GM21825 (cell line): ENCODE measurements around the gene MROH2A.

Source experiments
- ATAC-seq: cut with Tn5 transposase; IDR thresholded peaks from one replicate; pipeline ENCODE4 v1.9.1; 2021; ENCODE audit warnings: mild to moderate bottlenecking, moderate library complexity; ENCODE audit not compliant: unreplicated experiment

The MROH2A gene

DNA sequence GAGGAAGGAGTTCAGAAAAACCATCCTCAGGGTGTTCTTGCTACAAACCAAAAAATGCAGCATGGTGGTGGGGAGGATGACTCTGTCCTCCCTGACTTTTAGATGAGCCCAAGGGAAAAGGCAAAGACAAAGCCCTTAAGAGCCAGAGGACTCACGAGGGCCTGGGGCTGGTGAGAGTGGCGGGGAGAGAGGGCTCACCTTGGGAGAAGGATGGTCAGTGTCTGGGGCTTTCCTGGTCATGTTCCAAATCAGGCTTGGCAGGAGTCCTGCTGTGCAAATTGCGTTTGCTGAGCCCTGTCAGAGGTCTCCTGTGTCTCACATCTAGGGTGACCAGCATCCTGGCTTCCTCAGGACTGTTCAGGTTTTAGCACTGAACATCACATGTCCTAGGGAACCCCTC lies 13.4 kb upstream of the MROH2A start:
- no peak for ATAC-seq

DNA sequence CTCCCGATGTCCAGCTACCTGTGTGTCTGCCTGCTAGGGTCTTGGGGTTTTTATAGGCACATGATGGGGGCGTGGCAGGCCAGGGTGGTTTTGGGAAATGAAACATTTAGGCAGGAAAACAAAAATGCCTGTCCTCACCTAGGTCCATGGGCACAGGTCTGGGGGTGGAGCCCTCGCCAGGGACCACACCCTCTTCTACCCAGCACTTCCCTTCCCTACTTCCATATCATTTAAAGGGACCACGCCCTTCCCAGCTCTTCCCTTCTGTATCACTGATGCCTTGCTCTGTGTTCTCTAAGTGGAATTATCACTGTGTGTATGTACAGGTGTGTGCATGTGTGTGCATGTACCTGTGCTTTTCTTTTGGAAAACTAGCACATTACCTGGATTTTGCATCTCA lies 11.7 kb upstream of the MROH2A start:
- no peak for ATAC-seq

DNA sequence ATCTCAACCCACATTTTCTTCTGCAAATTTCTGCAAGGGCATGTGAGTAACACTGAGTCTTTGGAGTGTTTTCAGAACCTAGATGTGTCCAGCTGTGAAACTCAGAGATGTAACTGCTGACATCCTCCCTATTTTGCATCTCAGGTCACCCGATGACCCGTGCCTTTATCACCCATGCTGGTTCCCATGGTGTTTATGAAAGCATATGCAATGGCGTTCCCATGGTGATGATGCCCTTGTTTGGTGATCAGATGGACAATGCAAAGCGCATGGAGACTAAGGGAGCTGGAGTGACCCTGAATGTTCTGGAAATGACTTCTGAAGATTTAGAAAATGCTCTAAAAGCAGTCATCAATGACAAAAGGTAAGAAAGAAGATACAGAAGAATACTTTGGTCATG lies 10.1 kb upstream of the MROH2A start:
- no peak for ATAC-seq

DNA sequence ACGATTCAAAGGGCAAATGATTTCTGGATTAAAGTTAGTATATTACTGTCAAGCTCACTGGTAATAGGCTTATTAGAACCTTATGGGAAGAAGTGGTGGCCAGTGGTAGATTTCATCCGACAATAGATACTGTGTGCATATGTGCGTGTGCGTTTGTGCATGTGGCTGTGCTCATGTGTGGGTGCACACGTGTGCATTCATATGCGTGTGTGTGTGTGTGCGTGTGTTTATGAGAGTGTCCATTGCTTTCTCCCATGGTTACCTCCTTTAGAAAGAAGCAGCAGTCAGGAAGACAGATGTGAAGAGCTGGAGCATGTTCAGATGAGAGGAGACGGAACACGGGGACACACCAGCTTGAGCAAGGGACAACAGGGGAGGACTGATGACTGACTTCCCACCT lies 8.9 kb upstream of the MROH2A start:
- no peak for ATAC-seq

DNA sequence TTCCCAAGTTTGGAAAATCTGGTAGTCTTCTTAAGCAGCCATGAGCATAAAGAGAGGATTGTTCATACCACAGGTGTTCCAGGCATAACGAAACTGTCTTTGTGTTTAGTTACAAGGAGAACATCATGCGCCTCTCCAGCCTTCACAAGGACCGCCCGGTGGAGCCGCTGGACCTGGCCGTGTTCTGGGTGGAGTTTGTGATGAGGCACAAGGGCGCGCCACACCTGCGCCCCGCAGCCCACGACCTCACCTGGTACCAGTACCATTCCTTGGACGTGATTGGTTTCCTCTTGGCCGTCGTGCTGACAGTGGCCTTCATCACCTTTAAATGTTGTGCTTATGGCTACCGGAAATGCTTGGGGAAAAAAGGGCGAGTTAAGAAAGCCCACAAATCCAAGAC lies 6.0 kb upstream of the MROH2A start:
- ATAC-seq, result no peak

DNA sequence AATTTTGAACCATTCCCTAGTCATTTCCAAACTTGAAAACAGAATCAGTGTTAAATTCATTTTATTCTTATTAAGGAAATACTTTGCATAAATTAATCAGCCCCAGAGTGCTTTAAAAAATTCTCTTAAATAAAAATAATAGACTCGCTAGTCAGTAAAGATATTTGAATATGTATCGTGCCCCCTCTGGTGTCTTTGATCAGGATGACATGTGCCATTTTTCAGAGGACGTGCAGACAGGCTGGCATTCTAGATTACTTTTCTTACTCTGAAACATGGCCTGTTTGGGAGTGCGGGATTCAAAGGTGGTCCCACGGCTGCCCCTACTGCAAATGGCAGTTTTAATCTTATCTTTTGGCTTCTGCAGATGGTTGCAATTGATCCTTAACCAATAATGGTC lies 5.5 kb upstream of the MROH2A start:
- ATAC-seq, result no peak

DNA sequence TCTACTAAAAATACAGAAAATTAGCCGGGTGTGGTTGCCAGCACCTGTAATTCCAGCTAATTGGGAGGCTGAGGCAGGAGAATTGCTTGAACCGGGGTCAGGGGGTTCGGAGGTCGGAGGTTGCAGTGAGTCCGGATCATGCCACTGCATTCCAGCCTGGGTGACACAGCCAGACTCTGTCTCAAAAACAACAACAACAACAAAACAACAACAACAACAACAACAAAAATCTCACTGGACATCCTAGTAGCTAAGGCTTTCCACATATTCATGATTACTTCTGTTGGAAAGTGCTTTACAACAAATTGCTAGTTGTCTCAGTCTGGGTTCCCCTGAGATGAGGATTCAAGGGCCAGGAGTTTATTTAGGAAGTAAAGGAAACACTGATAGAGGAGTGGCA lies 4.3 kb upstream of the MROH2A start:
- ATAC-seq, result no peak

DNA sequence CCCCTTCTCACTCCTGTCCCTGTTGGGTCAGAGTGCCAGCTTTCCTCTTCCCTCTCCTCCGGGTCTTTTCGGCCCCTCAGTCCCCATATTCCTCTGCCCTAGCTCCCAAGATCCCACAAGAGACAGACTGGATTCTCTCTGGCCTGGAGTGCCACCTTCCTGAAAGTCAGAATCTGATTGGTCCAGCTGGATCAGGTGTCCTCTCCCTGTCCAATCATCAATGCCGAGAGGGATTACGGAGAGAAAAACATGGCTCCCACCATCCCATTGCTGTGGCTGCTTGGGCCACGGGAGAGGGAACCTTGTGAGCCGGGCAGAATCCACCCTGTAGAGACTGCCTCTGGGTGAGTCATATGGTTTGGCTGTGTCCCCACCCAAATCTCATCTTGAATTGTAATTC lies 2.7 kb upstream of the MROH2A start:
- no peak for ATAC-seq

DNA sequence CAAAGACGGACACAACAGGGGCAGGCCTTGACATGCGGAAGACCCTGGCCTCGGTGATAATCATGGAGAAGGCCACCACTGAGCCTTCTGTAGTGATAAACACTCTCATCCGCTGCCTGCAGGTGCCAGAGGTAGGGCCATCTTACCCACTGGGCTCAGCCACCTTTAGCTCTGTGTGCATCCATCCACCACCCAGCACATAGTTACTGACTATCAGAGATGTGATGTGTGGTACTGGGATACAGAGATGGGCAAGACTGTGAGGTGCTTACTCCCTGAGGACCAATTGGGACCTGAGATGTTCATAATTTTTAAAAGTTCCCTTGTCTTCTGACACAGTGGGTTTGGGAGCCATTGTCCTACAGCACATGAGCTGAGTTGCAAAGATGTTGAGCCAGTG lies 1.6 kb downstream of the MROH2A start:
- ATAC-seq, result no peak

DNA sequence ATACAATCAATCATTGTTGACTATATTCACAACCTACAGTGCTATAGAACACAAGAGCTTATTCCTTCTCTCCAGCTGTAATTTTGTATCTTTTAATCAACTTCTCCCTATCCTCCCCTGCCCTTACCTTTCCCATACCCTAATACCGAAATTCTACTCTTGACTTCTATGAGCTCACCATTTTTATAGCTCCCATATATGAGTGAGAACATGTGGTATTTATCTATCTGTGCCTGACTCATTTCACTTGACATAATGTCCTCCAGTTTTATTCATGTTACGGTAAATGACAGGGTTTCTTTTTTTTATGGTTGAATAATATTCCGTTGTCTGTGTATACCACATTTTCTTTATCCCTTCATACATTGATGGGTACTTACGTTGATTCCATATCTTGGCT lies 2.6 kb downstream of the MROH2A start:
- no peak for ATAC-seq

DNA sequence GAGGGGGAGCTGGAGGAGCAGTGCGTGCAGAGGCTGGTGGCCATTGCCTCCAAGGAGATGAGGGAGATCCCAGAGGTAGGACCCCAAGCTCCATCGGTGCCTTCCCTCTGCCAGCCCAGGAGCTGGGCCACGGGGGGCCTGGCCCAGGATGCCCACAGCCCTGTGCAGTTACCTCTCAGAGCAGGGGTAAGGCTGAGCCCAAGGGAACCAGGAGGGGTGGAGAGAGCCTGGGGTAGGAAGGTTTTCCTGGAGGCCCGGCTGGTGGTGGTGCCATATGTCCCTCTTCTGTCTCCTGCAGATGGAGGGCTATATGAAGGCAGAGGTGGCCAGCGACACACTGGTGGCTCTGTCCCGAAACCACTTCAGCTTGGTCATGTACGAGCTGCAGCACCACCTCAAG lies 11.4 kb downstream of the MROH2A start:
- ATAC-seq, result no peak

DNA sequence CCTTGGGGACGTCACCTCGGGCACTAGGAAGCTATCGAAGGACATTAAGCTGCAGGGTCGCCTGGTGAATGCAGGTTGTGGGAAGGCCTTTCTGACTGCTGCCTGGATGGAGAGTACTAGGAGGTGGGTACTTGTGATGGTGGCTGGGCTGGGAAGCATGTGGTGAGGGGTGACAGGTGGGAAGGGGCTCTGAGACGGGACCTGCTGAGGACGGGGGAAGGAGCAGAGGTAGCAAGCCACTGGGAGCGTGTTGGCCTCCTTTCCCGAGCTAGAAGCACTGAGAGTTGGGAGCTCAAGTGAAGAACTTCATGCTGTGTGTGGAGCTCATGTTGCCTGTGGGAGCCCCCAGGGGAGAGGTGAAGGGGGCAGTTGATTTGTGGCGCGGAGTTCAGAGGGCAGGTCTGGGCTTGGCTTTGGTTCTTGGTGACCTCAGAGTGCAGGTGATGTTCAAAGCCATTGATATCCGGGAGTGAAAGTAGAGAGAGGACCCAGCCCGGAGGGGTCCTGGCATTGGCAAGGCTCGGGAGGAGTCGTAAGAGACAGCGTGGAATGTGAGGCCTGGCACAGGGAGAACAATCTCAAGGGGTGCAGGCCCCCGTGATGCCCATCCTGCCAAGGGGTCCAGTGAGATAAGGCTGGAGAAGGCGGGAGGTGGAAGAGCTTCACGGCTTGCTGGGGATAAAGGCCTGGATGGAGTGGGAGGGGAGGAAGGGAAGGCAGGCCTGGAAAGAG lies 13.2 kb downstream of the MROH2A start:
- no peak for ATAC-seq

DNA sequence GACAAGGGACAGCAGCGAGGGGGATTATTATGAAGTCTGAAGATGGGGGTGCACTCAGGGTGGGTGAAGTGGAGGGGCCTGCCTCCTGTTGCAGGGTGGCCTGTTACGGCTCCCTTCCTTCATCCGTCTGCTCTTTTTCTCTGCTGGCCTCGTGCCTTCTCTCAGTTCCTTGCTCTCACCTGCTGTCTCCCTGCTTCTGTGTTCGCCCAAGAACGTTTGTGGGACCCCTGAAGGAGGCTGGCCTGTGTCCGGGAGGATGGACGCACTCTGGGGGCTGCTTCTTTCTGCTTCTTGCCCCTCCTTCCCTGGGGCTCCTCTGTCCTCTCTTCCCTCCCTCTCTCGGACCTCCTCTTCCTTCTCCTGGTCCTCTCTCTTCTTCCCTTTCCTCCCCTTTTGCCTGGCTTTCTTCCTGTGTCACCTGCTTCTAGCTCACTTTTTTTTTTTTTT lies 13.8 kb downstream of the MROH2A start:
- no peak for ATAC-seq

DNA sequence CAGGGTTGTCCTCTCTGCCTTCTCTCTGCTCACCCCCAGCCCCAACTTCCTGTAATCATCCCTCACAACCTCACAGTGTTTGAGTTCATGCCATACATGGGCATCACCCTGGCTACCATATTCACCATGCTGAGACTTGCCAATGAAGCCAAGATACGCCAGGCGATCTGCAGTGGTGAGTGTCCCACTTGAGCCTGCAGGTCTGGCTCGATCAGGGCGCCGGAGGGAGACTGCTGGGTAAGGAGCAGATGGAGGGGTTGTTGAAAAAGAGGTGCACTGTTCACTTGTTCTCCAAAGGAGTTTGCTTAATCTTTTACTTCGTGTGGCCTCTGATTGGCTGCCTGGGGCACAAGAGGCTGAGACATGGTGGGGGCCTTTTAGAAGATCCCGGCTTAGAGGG lies 14.6 kb downstream of the MROH2A start:
- ATAC-seq, result no peak

DNA sequence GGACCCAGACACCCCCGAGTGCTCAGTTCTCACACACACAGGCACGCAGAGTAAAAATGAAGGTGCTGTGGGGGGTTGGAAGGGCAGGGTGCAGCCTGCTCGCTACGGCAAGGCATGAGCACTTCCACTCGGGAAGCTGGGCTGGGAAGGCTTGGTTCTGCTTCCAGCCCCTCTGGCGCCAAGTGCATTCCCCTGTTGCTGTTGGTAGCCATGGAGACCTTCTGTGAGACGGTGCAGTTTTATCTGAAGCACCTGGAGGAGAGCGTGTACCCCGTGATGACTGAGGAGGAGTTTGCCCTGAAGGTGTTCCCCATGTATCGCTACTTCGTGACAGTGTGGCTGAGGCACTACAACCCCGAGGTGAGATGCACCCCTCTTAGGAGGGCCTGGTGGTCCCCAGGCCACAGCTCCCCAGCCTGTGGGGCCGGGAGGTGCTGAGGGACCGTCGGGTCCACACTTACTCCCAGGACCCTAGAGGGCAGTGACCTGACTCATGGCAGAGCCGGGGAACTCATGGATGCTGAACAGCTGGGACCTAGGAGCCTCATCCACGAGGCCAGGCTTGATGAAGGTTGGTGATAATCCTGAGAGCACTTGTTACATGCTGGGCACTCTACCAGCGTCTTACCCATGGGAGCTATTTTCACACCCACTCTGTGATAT lies 15.5 kb downstream of the MROH2A start:
- ATAC-seq, result no peak

DNA sequence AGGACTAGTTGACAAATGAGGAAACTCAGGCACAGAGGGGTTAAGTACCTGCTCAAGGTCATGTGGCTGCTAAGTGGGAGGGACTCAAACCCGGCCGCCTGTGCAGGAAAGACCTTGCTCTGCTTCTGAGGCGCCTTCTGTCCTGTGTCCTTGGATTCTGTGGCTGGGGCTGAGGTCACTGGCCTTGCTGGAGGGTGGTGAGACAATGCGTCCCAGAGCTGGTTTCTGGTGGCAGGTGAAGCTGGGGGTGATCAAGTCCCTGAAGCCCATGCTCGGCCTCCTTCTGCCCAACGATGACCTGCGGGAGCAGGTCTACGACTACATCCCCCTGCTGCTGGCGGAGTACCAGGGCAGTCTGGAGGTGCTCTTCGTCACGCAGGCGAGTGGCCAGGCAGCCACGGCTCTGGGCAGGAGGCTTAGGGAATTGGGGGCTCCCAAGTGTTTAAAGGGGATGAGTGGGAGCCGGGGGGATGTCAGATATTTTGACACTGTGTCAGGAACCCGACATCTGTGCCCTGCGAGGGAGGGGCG lies 16.1 kb downstream of the MROH2A start:
- no peak for ATAC-seq

DNA sequence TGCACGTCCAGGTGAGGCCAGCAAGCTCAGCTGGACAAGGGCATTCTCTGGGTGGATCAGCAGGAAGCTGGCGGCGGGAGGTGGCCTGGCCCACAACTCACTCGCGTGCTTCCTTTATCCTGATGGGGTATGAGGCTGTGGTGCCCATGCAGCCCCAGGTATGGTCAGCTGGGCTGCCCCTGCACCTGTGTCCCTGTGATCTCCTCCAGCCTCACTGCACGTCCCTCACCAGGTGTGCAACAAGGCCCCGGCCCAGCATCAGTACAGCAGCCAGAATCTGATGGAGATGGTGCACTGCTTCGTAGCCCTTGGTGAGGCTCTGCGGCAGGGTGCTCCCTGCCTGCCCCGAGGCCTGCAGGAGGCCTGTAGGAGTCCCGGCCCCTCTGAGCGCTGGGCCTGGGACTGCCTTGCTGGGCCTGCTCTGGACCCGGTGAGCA lies 17.6 kb downstream of the MROH2A start:
- no peak for ATAC-seq

DNA sequence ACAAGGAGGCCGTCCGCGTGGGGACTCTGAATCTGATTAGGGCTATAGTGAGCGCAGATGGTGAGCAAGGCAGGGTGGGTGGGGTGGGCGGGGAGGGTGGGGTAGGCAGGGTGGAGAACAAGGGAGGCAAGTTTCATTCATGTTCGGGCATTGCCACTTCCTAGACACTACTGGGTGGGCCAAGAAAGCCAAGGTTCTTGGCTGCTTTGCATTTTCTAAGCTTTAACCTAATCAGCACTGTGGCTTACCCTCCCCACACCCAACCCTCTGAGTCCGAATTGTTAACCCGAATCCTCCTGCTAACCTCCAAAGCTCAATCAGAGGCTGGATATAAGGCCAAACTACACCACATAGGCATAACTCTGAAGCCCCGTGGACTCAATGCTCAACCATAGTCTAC lies 18.1 kb downstream of the MROH2A start:
- ATAC-seq, result no peak

DNA sequence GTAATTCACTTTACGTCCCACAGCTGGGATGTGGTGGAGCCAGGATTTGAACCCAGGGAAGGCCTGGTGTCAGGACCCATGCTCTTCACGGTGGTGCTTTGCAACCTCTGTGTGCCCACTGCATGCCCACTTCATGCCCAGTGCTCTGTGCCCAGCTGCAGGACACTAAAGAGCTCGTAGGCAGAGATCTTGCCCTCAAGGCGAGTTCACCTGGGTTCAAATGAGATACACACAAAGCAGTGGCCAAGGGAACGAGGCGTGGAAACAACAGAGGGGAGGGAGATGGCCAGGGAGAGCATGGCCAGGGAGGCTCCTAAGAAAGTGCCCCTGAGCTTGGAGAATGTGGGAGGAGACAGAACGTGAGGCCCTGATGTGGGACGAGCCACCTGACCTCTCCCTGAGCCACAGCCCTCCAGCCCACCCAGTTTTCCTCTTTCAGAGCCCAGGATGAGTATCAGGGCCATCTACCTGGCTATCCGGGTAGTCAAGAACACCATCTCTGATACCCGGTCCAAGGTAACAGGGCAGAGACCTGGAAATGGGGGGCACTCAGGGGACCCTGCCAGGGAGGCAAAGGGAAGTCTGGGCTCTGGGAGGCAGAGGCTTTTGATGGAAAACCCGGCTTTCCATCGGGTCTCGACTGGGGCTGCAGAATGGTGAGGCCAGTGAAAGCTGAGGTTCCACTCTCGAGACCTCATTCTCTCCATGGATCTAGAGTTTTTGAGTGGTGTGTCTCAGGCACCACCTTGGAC lies 20.4 kb downstream of the MROH2A start:
- ATAC-seq, result no peak

DNA sequence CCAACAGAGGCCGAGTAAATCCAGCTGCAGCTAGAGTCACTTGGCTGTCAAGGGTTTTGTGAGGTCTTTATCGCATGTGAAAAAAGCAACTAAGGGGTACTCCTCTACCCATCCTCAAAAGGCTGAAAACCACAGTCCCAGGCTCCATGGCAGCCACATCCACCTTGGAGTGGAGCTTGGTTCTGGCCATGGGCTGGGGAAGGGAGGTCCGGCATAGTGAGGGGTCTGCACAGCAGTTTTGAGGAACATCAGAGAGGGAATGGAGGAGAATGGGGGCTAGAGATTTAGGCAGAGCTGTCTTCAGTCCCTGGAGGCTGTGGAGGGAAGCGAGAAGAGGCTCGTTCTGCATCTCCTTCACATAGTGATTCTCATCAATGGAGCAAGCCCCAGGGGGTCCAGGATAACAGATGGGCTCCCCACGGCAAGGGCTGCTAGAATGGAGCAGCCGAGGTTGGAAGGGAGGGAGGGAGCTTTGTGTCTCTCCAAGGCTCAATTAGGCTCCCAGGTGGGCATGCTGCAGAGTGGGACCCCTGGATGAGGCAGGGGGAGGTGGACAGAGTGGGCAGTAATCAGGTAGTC lies 21.0 kb downstream of the MROH2A start:
- no peak for ATAC-seq

DNA sequence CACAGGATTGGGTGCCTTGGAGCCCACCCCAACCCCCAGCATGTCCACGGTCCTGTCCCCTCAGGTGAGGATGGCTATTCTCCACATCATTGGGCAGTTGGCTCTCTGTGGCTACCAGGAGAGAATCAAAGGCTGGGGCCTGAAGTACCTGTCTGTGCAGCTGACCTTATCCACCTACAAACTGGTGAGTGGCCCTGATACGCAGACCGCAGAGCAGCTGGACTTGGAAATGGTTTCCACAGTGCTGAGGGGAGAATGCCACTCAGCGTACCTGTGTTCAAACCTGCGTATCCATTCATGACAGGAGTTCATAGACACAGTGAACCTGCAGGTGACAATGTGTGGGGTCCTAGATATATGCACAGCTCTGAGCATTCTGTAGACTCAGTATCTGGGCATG lies 21.6 kb downstream of the MROH2A start:
- ATAC-seq, result no peak
